CD14-positive monocyte (primary cell): ENCODE data around the gene CXCR5. TPM values are rescaled to one million over a fixed set of nuclear protein-coding genes. Genes with fewer than 3 reads are reported as not detected.

ENCODE experiments used
- DNase-seq, 3 donors: peaks; one replicate each; pipeline ENCODE4 v3.0.0-alpha.2; 2011 to 2022
- H2AFZ ChIP-seq: 2 replicates; pipeline ENCODE4 v1.6.0; 2012; ENCODE audit warnings: mild to moderate bottlenecking, low read depth, low read length, inconsistent platforms; ENCODE audit not compliant: insufficient read depth, poor library complexity, severe bottlenecking
- H3K27ac ChIP-seq, 2 donors: 1 replicate in 1 of 2; 2 replicates in 1 of 2; pipeline ENCODE4 v1.5.1; 2012 to 2013; ENCODE audit warnings: low read length in 2 of 2, control low read depth in 1 of 2, inconsistent platforms in 1 of 2, low read depth in 1 of 2, mild to moderate bottlenecking in 1 of 2
- H3K27me3 ChIP-seq, 2 donors: one replicate each; pipeline versions ENCODE4 v1.6.0 to v1.6.1; 2011 to 2013; ENCODE audit warnings: low read length in 2 of 2; ENCODE audit not compliant: control insufficient read depth in 2 of 2, insufficient read depth in 2 of 2
- H3K36me3 ChIP-seq, 2 donors: replicated peaks in 1 of 2; 1 replicate in 1 of 2; 2 replicates in 1 of 2; pipeline versions ENCODE4 v1.5.1 to v1.6.1; 2012 to 2013; ENCODE audit warnings: low read length in 2 of 2, control low read depth in 1 of 2, inconsistent platforms in 1 of 2, mild to moderate bottlenecking in 1 of 2; ENCODE audit not compliant: insufficient read depth in 2 of 2, control insufficient read depth in 1 of 2
- H3K4me1 ChIP-seq, 2 donors: 1 replicate in 1 of 2; 2 replicates in 1 of 2; pipeline versions ENCODE4 v1.5.1 to v1.6.1; 2012 to 2013; ENCODE audit warnings: low read length in 2 of 2, control low read depth in 1 of 2, inconsistent platforms in 1 of 2, mild to moderate bottlenecking in 1 of 2, moderate library complexity in 1 of 2; ENCODE audit not compliant: insufficient read depth in 2 of 2, control insufficient read depth in 1 of 2
- H3K4me2 ChIP-seq: replicated peaks from 2 replicates; pipeline ENCODE3; 2012; ENCODE audit warnings: low read length, moderate library complexity, mild to moderate bottlenecking; ENCODE audit not compliant: poor library complexity, severe bottlenecking; ENCODE audit errors: extremely low read depth
- H3K4me3 ChIP-seq, 3 experiments: fragments of 200-600 bp in 1 of 3; sonication (generic) in 1 of 3; replicated peaks in 1 of 3; 1 replicate in 2 of 3; 2 replicates in 1 of 3; pipeline ENCODE4 v1.5.1; 2011 to 2013; ENCODE audit warnings: low read length in 3 of 3, mild to moderate bottlenecking in 3 of 3, control low read depth in 2 of 3, low read depth in 2 of 3, inconsistent platforms in 1 of 3, moderate library complexity in 1 of 3
- H3K79me2 ChIP-seq: 2 replicates; pipeline ENCODE4 v1.6.0; 2012; ENCODE audit warnings: mild to moderate bottlenecking, control low read depth, inconsistent platforms, low read length, moderate library complexity; ENCODE audit not compliant: insufficient read depth
- H3K9ac ChIP-seq: 2 replicates; pipeline ENCODE4 v1.6.0; 2017; ENCODE audit warnings: low read length, mild to moderate bottlenecking; ENCODE audit not compliant: insufficient read depth, poor library complexity, severe bottlenecking
- H3K9me3 ChIP-seq, 2 donors: replicated peaks in 1 of 2; 1 replicate in 1 of 2; 2 replicates in 1 of 2; pipeline versions ENCODE4 v1.5.1 to v1.6.1; 2012 to 2013; ENCODE audit warnings: low read length in 2 of 2, control low read depth in 1 of 2; ENCODE audit not compliant: control insufficient read depth in 1 of 2, insufficient read depth in 1 of 2
- H4K20me1 ChIP-seq: 2 replicates; pipeline ENCODE4 v1.6.0; 2012; ENCODE audit warnings: mild to moderate bottlenecking, low read length, control low read depth, moderate library complexity; ENCODE audit not compliant: insufficient read depth
- H3K27ac Mint-ChIP-seq, 7 donors: one replicate each; pipeline ENCODE4 v1.8.0; 2020; ENCODE audit warnings: mild to moderate bottlenecking in 7 of 7, mixed read lengths in 7 of 7, moderate library complexity in 6 of 7, inconsistent platforms in 2 of 7
- H3K27me3 Mint-ChIP-seq, 3 donors: one replicate each; pipeline ENCODE4 v1.8.0; 2021 to 2022; ENCODE audit warnings: low read depth in 3 of 3, mild to moderate bottlenecking in 3 of 3, mixed read lengths in 3 of 3, moderate library complexity in 3 of 3, inconsistent platforms in 1 of 3
- H3K36me3 Mint-ChIP-seq, 2 donors: one replicate each; pipeline ENCODE4 v1.8.0; 2020; ENCODE audit warnings: mixed read lengths in 2 of 2, inconsistent platforms in 1 of 2, mild to moderate bottlenecking in 1 of 2
- H3K4me1 Mint-ChIP-seq: one replicate; pipeline ENCODE4 v1.8.0; 2020; ENCODE audit warnings: mild to moderate bottlenecking, mixed read lengths
- H3K4me3 Mint-ChIP-seq, 2 donors: one replicate each; pipeline ENCODE4 v1.8.0; 2020; ENCODE audit warnings: mild to moderate bottlenecking in 2 of 2, mixed read lengths in 2 of 2, moderate library complexity in 1 of 2
- H3K9me3 Mint-ChIP-seq, 7 donors: one replicate each; pipeline ENCODE4 v1.8.0; 2020 to 2022; ENCODE audit warnings: mixed read lengths in 7 of 7, mild to moderate bottlenecking in 6 of 7, moderate library complexity in 6 of 7, inconsistent platforms in 2 of 7
- WGBS: methylation state at CpG from one replicate; pipeline ENCODE4 v1.1.5; 2013; ENCODE audit warnings: missing lambda C conversion rate; ENCODE audit not compliant: insufficient coverage; 5-methylcytosine and 5-hydroxymethylcytosine counted together
- intact Hi-C, 2 donors: fragments of 100-400 bp; cut with micrococcal nuclease; formaldehyde crosslinking; loops; one replicate each; pipeline versions ENCODE4 v1.15.0 to v1.15.1; 2023
- polyA plus RNA-seq, 3 donors: library from polyadenylated mRNA; depleted of rRNA in 1 of 3; unstranded in 2 of 3; stranded (reverse) in 1 of 3; fragments of 300-500 nt in 2 of 3; fragments of >200 nt in 1 of 3; fragmentation: Illumina TruSeq in 2 of 3; gene quantifications; 1 replicate in 2 of 3; 2 replicates in 1 of 3; pipeline ENCODE4 v1.2.3, GENCODE V29; 2012 to 2021
- TF ChIP-seq, protein P1 (sequence below): fragments of 200-600 bp; IDR thresholded peaks from one replicate; pipeline ENCODE4 v1.8.0; 2022; ENCODE audit warnings: antibody characterized with exemption, mild to moderate bottlenecking

Gene CXCR5
- polyA plus RNA-seq, 3 donors = 0.08 to 0.31 (median 0.09) TPM

GRCh38 chr11:118898400-118899295 is 15.0 kb downstream of the CXCR5 start:
- Histone ChIP-seq H3K9ac (no peak overlapping the region), H3K4me3 (no peak overlapping the region), H3K27ac (no peak overlapping the region), H3K4me2 (no peak overlapping the region), H3K36me3 (peaks cover 42 to 50% of the 10 kb centered on the region in 2 donors), H2AFZ (no peak overlapping the region), H4K20me1 (no peaks in the 10 kb centered on the region), H3K4me1 (peaks cover 14 to 15% of the 10 kb centered on the region in 2 donors), H3K27me3 (no peaks in the 10 kb centered on the region), H3K79me2 (no peaks in the 10 kb centered on the region), H3K9me3 (no peaks in the 10 kb centered on the region)
- Mint-ChIP-seq H3K27me3 (peaks cover 3 to 5% (median 5%) of the 10 kb centered on the region in 3 donors), H3K4me1 (peaks cover 18% of the 10 kb centered on the region), H3K36me3 (peaks cover 39 to 50% of the 10 kb centered on the region in 2 donors), H3K4me3 (no peak overlapping the region), H3K27ac (no peak overlapping the region), H3K9me3 (no peaks in the 10 kb centered on the region)
- intact Hi-C loops = loop anchor here in 1 of 2 donors (5.0 kb wide), 1 partner anchor 34 kb away; no protein-coding TSS in a partner anchor
- no peak for DNase-seq
- TF ChIP-seq, protein P1, sequence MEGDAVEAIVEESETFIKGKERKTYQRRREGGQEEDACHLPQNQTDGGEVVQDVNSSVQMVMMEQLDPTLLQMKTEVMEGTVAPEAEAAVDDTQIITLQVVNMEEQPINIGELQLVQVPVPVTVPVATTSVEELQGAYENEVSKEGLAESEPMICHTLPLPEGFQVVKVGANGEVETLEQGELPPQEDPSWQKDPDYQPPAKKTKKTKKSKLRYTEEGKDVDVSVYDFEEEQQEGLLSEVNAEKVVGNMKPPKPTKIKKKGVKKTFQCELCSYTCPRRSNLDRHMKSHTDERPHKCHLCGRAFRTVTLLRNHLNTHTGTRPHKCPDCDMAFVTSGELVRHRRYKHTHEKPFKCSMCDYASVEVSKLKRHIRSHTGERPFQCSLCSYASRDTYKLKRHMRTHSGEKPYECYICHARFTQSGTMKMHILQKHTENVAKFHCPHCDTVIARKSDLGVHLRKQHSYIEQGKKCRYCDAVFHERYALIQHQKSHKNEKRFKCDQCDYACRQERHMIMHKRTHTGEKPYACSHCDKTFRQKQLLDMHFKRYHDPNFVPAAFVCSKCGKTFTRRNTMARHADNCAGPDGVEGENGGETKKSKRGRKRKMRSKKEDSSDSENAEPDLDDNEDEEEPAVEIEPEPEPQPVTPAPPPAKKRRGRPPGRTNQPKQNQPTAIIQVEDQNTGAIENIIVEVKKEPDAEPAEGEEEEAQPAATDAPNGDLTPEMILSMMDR = no peak
- 95% methylated on average over 34 of the region's 35 CpGs for WGBS

- Histone ChIP-seq H4K20me1 (no peaks in the 10 kb centered on the region), H3K79me2 (no peaks in the 10 kb centered on the region), H3K4me2 (no peak overlapping the region), H2AFZ (no peak overlapping the region), H3K9me3 (no peaks in the 10 kb centered on the region), H3K4me3 (no peak overlapping the region), H3K36me3 (peaks cover 44 to 55% of the 10 kb centered on the region in 2 donors), H3K4me1 (peaks cover 14 to 15% of the 10 kb centered on the region in 2 donors), H3K27ac (no peak overlapping the region), H3K9ac (no peak overlapping the region), H3K27me3 (no peaks in the 10 kb centered on the region)
- Mint-ChIP-seq H3K4me3 (no peak overlapping the region), H3K4me1 (peaks cover 18% of the 10 kb centered on the region), H3K27ac (no peak overlapping the region), H3K36me3 (peaks cover 41 to 57% of the 10 kb centered on the region in 2 donors), H3K9me3 (no peaks in the 10 kb centered on the region), H3K27me3 (peaks cover 3 to 5% (median 5%) of the 10 kb centered on the region in 3 donors)
- no peak for DNase-seq
- intact Hi-C loops = loop anchor here in 1 of 2 donors (5.0 kb wide), 1 partner anchor 33 kb away; no protein-coding TSS in a partner anchor
- TF ChIP-seq, protein P1 = no peak
- 94% methylated on average over 3 of the region's 6 CpGs for WGBS
Observed at GRCh38 chr11:118899296-118899688, 15.6 kb downstream of the CXCR5 start.
